KMS-11 (cell line): ENCODE data around the gene SLC28A2.

ENCODE experiments used
- H2AFZ ChIP-seq: fragments of 200-600 bp; sonication (generic); 2 replicates; pipeline ENCODE4 v1.6.1; 2016; ENCODE audit warnings: antibody characterized with exemption, mixed run types, low read depth
- H3K27ac ChIP-seq: fragments of 200-600 bp; sonication (generic); 2 replicates; pipeline ENCODE4 v1.6.1; 2016; ENCODE audit warnings: mild to moderate bottlenecking, mixed run types
- H3K27me3 ChIP-seq: fragments of 200-600 bp; sonication (generic); 2 replicates; pipeline ENCODE4 v1.6.1; 2017; ENCODE audit warnings: mild to moderate bottlenecking, low read depth, mixed run types, moderate library complexity; ENCODE audit not compliant: insufficient read depth
- H3K36me3 ChIP-seq: fragments of 200-600 bp; sonication (generic); 2 replicates; pipeline ENCODE4 v1.6.1; 2017; ENCODE audit warnings: mild to moderate bottlenecking, mixed run types; ENCODE audit not compliant: insufficient read depth
- H3K4me1 ChIP-seq: fragments of 200-600 bp; sonication (generic); 2 replicates; pipeline ENCODE4 v1.6.1; 2016; ENCODE audit warnings: mild to moderate bottlenecking, low read depth, mixed run types; ENCODE audit not compliant: poor library complexity, severe bottlenecking
- H3K4me2 ChIP-seq: fragments of 200-600 bp; sonication (generic); 2 replicates; pipeline ENCODE4 v1.7.0; 2016; ENCODE audit warnings: mild to moderate bottlenecking, mixed run types
- H3K4me3 ChIP-seq: fragments of 200-600 bp; sonication (generic); IDR thresholded peaks from 2 replicates; pipeline ENCODE4 v1.6.1; 2017; ENCODE audit warnings: low read depth, low read length, mixed read lengths; ENCODE audit not compliant: insufficient read depth
- H3K79me2 ChIP-seq: fragments of 200-600 bp; sonication (generic); 2 replicates; pipeline ENCODE4 v1.6.1; 2016; ENCODE audit warnings: low read depth, mixed run types; ENCODE audit not compliant: insufficient read depth
- H3K9ac ChIP-seq: fragments of 200-600 bp; sonication (generic); 2 replicates; pipeline ENCODE4 v1.6.1; 2016; ENCODE audit warnings: mild to moderate bottlenecking, mixed run types
- H4K20me1 ChIP-seq: fragments of 200-600 bp; sonication (generic); 2 replicates; pipeline ENCODE4 v1.6.1; 2016; ENCODE audit warnings: mild to moderate bottlenecking, mixed run types; ENCODE audit not compliant: insufficient read depth
- CTCF ChIP-seq: fragments of 200-600 bp; sonication (generic); conservative IDR thresholded peaks from 2 replicates; pipeline ENCODE4 v1.6.1; 2017; ENCODE audit warnings: low read depth, mild to moderate bottlenecking, antibody characterized with exemption, low read length, moderate library complexity, mixed read lengths

The SLC28A2 gene

GRCh38 chr15:45320581-45321205, 68.7 kb downstream of the SLC28A2 start:
- no peaks in the 10 kb centered on the region for H3K79me2 ChIP-seq
- H3K4me1 ChIP-seq: no peaks in the 10 kb centered on the region
- no peaks in the 10 kb centered on the region for H4K20me1 ChIP-seq
- H3K4me3 ChIP-seq: no peak overlapping the region
- H3K36me3 ChIP-seq: no peaks in the 10 kb centered on the region
- H3K4me2 ChIP-seq: no peak overlapping the region
- no peak overlapping the region for H2AFZ ChIP-seq
- TF ChIP-seq CTCF: no peak
- no peaks in the 10 kb centered on the region for H3K27me3 ChIP-seq
- no peak overlapping the region for H3K27ac ChIP-seq
- H3K9ac ChIP-seq: no peak overlapping the region

DNA sequence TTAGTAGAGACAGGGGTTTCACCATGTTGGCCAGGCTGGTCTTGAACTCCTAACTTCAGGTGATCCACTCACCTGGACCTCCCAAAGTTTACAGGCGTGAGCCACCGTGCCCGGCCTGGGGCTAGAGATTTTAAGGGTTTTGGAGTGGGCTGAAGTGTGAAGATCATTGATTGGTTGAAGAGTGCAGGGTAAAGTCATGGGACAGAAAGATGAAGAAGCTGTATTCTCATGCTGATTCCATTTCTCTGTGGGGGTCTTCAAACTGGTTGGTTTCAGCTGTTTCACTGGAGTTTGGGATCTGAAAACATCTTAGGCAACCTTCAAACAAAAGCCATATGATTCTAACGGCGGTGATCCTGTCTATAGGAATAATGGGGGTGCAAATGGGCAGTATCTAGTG, 74.2 kb downstream of the SLC28A2 start:
- Histone ChIP-seq H3K4me1 (no peaks in the 10 kb centered on the region), H4K20me1 (no peaks in the 10 kb centered on the region), H3K27ac (no peak overlapping the region), H3K27me3 (no peaks in the 10 kb centered on the region), H3K4me3 (no peak overlapping the region), H2AFZ (no peak overlapping the region), H3K79me2 (no peaks in the 10 kb centered on the region), H3K4me2 (no peak overlapping the region), H3K9ac (no peak overlapping the region), H3K36me3 (no peaks in the 10 kb centered on the region)
- no peak for TF ChIP-seq CTCF

GRCh38 chr15:45326741-45327140, 74.7 kb downstream of the SLC28A2 start:
- Histone ChIP-seq H4K20me1 (no peaks in the 10 kb centered on the region), H3K4me1 (no peaks in the 10 kb centered on the region), H3K36me3 (no peaks in the 10 kb centered on the region), H3K79me2 (no peaks in the 10 kb centered on the region), H3K4me2 (no peak overlapping the region), H3K27me3 (no peaks in the 10 kb centered on the region), H3K4me3 (no peak overlapping the region), H3K27ac (no peak overlapping the region), H2AFZ (no peak overlapping the region), H3K9ac (no peak overlapping the region)
- TF ChIP-seq CTCF: no peak
